ENCODE results near the gene IFIT3. TPM values are rescaled to one million over a fixed set of nuclear protein-coding genes. Genes with fewer than 3 reads are reported as not detected.

The IFIT3 gene
- total RNA-seq, 4 donors from 2014 or later: 9.2 to 58.5 (median 17.2) TPM

DNA sequence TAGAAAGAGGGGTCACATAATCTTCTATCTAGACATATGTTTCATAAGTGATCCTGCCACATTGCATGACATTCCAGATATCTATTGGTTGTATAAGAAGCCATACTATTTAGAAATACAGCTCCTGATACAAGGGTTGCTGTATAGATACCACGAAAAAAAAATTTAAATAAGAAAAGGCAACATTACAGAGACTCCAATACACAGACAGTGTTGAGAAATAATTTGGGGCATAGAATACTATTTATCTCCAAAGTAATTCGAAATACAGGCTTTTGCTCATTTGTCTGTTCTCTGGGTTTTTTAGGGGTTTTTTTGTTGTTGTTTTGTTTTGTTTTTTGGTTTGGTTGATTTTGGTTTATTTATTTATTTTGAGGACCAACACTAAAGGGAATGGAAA, 23.4 kb upstream of the IFIT3 start:
- TF ChIP-seq, protein P1, sequence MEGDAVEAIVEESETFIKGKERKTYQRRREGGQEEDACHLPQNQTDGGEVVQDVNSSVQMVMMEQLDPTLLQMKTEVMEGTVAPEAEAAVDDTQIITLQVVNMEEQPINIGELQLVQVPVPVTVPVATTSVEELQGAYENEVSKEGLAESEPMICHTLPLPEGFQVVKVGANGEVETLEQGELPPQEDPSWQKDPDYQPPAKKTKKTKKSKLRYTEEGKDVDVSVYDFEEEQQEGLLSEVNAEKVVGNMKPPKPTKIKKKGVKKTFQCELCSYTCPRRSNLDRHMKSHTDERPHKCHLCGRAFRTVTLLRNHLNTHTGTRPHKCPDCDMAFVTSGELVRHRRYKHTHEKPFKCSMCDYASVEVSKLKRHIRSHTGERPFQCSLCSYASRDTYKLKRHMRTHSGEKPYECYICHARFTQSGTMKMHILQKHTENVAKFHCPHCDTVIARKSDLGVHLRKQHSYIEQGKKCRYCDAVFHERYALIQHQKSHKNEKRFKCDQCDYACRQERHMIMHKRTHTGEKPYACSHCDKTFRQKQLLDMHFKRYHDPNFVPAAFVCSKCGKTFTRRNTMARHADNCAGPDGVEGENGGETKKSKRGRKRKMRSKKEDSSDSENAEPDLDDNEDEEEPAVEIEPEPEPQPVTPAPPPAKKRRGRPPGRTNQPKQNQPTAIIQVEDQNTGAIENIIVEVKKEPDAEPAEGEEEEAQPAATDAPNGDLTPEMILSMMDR (IDR thresholded peaks at IDR 0.05): no peak
- ATAC-seq (ENCODE audit: low FRiP score) (no peak), DNase-seq (ENCODE audit: low spot score) (no peak)

DNA sequence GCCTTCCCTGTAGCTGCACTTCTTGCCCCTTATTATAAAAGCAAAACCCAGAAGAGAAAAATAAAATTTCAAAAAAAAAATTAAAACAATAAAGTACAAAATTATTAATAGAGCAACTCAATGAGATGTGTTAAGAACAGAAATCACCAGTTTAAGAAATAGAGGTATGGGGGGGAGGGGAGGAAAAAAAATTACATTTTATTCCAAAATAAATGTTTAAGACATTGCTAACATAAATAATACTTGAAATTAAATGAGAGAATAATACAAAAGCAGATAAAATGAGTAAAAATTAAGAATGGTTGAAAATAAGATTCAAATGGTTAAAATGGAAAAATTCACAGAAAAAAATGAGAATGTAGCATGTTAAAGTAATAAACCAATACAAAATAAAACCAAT, 22.9 kb upstream of the IFIT3 start:
- DNase-seq (ENCODE audit: low spot score) (no peak), ATAC-seq (ENCODE audit: low FRiP score) (no peak)
- TF ChIP-seq, protein P1 (IDR thresholded peaks at IDR 0.05): no peak

DNA sequence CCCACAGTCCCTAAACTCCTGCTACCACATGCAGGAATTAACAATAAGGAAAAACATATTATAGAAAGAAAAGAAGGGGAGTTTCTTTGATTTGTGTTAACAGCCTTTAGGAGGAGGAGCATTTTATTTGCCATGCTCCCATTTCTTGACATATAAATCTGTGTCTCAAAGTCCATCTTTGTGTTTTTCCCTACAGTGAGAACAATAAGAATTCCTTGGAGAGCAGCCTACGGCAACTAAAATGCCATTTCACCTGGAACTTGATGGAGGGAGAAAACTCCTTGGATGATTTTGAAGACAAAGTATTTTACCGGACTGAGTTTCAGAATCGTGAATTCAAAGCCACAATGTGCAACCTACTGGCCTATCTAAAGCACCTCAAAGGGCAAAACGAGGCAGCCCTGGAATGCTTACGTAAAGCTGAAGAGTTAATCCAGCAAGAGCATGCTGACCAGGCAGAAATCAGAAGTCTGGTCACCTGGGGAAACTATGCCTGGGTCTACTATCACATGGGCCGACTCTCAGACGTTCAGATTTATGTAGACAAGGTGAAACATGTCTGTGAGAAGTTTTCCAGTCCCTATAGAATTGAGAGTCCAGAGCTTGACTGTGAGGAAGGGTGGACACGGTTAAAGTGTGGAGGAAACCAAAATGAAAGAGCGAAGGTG, 21.9 kb upstream of the IFIT3 start:
- TF ChIP-seq, protein P1 (IDR thresholded peaks at IDR 0.05): no peak
- no peak for DNase-seq (ENCODE audit: low spot score)
- ATAC-seq (ENCODE audit: low FRiP score): no peak

DNA sequence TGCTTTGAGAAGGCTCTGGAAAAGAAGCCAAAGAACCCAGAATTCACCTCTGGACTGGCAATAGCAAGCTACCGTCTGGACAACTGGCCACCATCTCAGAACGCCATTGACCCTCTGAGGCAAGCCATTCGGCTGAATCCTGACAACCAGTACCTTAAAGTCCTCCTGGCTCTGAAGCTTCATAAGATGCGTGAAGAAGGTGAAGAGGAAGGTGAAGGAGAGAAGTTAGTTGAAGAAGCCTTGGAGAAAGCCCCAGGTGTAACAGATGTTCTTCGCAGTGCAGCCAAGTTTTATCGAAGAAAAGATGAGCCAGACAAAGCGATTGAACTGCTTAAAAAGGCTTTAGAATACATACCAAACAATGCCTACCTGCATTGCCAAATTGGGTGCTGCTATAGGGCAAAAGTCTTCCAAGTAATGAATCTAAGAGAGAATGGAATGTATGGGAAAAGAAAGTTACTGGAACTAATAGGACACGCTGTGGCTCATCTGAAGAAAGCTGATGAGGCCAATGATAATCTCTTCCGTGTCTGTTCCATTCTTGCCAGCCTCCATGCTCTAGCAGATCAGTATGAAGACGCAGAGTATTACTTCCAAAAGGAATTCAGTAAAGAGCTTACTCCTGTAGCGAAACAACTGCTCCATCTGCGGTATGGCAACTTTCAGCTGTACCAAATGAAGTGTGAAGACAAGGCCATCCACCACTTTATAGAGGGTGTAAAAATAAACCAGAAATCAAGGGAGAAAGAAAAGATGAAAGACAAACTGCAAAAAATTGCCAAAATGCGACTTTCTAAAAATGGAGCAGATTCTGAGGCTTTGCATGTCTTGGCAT, 21.1 kb upstream of the IFIT3 start:
- DNase-seq (ENCODE audit: low spot score) (no peak), ATAC-seq (ENCODE audit: low FRiP score) (no peak)
- TF ChIP-seq, protein P1 (IDR thresholded peaks at IDR 0.05): no peak

DNA sequence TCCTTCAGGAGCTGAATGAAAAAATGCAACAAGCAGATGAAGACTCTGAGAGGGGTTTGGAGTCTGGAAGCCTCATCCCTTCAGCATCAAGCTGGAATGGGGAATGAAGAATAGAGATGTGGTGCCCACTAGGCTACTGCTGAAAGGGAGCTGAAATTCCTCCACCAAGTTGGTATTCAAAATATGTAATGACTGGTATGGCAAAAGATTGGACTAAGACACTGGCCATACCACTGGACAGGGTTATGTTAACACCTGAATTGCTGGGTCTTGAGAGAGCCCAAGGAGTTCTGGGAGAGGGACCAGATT, 20.6 kb upstream of the IFIT3 start:
- TF ChIP-seq, protein P1 (IDR thresholded peaks at IDR 0.05): no peak
- ATAC-seq (ENCODE audit: low FRiP score): no peak
- no peak for DNase-seq (ENCODE audit: low spot score)

DNA sequence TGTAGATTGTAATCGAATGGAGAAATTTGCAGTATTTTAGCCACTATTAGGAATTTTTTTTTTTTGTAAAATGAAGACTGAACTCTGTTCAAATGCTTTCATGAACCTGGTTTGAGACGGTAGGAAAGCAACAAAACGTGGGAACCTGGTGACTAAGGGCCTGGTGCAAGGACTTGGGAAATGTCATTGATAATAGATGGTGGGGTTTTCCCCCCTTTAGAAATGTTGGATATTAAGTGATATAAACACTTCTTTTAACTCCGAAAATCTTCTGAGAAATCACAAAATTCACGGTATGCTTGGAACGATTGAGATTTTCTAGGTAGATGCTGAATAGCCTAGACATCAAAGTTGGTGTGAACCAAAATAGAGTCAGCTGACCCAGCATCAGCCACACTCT, 19.5 kb upstream of the IFIT3 start:
- ATAC-seq (ENCODE audit: low FRiP score): no peak
- TF ChIP-seq, protein P1 (IDR thresholded peaks at IDR 0.05): no peak
- DNase-seq (ENCODE audit: low spot score): no peak

DNA sequence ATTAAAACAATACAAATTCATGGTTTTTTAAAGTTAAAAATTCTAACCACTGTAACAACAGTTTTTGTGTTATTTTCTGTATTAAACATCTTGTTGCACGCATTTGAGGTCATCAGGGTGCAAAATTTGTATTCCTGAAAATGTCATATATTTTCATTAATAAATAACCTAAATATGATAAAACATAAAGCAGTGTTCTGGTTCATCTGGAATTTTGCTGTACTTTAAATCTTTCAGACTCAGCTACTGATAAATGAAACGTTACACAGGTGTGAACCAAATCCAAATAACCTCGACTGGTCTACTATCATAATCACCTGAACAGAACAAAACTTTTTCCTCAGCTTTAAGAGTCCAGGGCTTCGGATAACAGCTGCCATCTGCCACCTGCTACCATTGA, 19.1 kb upstream of the IFIT3 start:
- no peak for ATAC-seq (ENCODE audit: low FRiP score)
- no peak for DNase-seq (ENCODE audit: low spot score)

More for the DNA sequence above, 19.1 kb upstream of the IFIT3 start:
- TF ChIP-seq, protein P1 (IDR thresholded peaks at IDR 0.05): no peak

Measured in omental fat pad (tissue), 4 donors.